Measurements from ENCODE around the gene KIAA1755.
A peak's percentile ranks its signal among the peaks of the same experiment; 100 is the strongest.

The KIAA1755 gene, protein sequence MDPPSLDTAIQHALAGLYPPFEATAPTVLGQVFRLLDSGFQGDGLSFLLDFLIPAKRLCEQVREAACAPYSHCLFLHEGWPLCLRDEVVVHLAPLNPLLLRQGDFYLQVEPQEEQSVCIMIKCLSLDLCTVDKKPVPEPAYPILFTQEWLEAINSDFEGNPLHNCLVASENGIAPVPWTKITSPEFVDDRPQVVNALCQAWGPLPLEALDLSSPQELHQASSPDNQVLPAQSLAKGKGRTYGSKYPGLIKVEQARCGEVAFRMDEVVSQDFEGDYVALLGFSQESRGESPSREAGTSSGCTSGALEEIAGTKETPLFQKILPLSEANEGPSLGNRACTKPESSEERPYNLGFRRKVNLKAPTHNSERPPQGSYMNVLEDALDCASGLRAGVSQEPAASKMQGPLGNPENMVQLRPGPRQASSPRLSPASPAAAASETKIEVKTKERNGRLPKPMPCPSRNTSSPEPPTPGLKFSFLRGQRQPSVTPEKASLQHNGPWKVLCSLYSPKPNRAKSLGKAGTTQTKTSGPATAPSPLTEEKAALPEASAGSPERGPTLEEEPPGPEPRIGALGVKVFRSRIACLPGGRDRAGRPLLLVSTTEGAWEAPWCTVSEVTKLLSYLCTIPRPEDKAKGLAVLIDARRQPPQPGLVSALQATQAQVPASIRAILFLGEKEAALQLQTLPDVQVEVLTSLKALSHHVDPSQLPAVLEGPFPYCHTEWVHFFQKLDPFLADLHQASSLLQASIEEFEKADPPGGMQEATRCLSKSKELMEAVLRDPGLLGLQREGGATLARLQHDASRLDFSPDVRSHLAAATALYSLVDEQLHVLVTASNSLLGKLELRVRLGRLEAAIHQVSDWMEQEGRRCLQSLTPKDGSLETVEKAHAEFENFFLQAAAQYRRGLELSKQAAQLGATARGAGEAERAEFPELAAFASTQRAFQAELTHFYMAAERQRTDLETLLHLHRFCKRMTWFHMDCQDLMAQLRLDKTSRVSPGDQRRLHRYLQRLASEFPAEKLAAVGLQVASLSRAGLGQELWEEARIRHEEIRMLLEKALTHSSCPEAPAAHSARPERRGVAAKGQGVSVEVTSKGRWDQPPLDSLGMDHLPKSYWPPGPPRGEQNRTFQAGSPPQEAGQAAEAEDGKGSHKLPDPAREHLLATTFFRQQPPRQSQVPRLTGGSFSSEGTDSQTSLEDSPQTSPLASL

DNA sequence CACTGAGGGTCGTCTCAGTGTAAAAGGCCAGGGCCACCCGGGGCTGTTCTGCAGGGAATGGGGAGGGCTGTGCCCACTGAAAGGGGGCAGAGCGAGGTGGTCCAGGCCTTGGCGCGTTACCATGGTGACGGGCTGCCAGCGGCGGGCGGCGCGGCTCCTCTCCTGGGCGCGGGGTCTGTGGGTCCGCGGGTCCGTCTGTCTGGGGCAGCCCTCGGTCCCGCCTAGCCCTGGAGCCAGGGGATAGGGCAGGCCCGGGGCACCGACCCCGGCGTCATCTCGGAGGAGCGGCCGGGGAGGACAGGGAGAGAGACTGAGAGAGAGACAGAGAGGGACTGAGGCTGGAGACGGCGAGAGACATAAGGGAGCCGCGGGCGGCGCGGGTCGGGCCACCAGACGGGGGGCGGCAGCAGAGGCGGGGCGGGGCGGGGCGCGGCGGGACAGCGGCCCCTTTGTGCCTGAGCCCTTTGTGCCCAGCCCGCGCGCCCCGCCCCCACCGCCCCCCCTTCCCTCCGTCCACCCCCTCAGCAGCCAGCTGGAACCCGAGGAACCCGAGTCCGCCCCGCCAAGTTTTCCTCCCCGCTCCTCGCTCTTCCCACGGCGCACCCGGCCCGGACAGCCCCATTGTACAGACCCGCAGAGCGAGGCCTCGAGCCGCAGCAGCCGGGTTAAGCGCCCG, at the start of gene KIAA1755:
TSS of gene KIAA1755 (minus strand) at position 358 of the 676 bp plus-strand sequence. CDS start at position 123, 235 bp downstream.
- peak; percentile 58 to 95 (median 67) for DNase-seq
- intact Hi-C loops (cut with DNase I), result loop anchor here (2.0 kb wide), 1 partner anchor 26 kb away; no protein-coding TSS in a partner anchor

DNA sequence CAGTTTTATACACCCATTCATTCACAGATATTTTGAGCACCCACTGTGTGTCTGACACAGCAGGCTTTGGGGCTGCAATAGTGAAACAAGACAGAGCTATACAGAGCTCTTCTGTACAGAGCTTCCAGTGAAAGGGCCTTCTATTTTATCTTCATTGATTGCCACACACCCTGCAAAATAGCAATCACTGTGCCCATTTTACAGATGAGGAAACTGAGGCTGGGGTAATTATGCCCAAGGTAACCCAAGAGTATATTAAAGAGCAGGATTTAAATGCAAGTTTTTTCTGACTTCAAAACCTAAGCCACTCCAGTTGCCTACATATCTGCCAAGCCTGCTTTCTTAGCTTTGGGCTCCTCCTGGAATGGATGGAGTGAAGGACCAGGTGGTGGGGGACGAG, 47.9 kb upstream of the KIAA1755 start:
- intact Hi-C loops (cut with DNase I), result no loop called here
- DNase-seq, result no peak

DNA sequence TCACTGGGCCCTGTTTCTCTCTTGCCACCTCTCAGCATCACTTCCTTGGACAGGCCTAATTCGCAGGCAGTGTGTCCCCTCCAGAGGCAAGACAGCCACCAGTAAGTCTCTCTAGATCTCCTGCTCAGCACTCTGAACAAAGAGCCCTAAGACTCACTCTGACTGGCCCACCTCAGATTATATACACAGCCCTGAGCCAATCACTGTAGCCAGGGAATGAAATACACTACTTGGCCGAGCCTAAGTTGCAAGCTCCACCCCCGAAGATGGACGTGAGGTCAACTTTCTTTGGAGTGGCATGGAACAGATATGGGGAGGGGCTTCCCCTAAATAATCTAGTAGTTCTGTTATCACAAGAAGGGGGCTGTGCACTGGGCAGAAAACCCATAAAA, 47.5 kb upstream of the KIAA1755 start:
- intact Hi-C loops (cut with DNase I), result no loop called here
- peak in 1 of 10 donors; percentile 29 for DNase-seq

DNA sequence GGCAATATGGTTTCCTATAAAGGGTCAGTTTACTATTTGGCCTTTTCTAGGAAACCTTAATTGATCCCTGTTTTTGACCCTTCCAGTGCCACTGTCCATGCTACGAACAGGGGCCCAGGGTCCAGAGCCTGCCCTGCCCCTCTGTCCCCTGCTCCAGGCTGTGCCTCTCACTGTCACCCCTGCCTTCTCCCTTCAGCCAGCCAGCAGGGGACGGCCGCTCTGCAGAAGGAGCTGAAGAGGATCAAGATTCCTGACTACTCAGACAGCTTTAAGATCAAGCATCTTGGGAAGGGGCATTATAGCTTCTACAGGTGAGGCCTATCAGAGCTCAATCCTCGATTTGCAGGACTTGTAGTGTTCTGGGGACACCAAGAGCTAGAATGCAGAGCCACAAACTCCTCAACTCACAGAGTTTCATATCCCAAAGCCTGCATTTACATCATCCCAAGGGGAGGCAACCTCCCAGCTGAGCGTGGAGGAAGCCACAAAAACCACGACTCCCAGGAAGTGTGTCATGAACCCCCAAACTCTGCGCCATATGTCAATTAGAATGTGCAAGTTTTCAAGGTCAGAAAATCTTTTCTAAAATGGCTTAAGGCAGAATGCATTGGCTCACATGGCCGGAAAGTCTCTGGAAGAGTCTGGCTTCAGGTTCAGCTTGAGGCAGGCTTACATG, 47.0 kb upstream of the KIAA1755 start:
- intact Hi-C loops (cut with DNase I), result no loop called here
- peak in 1 of 10 donors; percentile 67 for DNase-seq

DNA sequence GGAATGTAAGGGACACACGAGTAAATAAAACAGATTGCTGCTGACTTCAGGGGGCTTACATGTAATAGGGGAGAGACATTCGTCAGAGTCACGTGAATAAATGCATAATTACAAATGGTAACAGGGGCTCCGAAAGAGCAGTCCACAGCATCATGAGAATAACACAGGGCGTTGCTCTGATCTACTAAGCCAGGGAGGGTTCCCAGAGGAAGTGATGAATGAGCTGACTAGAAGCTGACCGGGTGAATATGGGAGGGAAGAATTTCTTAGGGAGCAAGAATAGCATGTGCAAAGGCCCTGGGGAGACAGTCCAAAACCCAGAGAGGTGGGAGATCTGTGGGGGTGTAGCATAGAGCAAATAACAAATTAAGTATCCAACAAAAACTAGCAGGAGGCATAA, 45.8 kb upstream of the KIAA1755 start:
- DNase-seq, result peak in 1 of 10 donors; percentile 37
- intact Hi-C loops (cut with DNase I), result no loop called here

DNA sequence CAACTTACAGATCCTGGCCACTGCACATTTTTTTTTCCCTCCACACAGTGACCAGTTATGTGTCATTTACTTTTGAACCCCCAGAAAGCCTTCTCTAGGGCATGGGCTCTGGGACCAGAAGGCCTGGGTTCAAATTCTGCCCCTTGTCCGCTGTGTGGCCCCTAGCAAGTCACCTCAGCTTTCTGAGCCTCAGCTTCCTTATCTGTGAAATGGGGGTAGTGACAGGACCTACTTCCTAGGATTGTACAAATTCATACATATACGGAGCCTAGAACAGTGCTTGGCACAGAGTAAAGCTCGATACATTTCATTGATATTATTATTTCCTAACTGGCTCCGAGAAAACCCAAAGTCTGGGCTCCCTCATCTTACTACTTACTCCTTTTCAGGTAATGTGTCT, 45.0 kb upstream of the KIAA1755 start:
- intact Hi-C loops (cut with DNase I), result no loop called here
- peak in 1 of 10 donors; percentile 35 for DNase-seq

DNA sequence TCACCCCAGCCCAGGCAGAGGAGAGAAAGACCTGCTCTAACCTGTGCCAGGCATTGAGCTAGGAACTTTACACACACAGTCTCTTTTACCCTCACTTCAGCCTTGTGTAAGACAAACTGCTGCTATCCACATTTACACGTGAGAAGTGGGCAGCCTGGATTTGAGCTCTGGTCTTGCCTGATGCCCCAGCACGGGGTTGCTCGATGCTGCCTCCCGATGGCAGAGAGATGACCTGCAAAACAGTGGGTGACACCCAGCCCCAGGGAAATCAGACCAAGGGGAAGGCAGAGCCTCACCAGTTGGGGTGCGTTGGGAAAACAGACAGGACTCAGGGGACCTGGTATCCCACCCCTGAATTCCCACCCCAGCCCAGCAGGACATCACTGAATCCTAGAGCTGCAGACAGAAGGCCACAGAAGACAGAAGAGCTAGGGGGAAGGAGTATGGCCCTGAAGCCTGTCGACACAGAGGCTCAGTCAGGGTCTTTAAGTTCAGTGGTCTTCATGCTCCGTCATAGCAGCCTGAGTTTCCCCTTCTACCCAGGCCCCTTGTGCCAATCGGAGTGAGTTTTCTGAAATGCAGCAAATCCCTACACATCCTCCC, 44.4 kb upstream of the KIAA1755 start:
- intact Hi-C loops (cut with DNase I), result no loop called here
- peak in 7 of 10 donors; percentile 32 to 91 (median 55) for DNase-seq

DNA sequence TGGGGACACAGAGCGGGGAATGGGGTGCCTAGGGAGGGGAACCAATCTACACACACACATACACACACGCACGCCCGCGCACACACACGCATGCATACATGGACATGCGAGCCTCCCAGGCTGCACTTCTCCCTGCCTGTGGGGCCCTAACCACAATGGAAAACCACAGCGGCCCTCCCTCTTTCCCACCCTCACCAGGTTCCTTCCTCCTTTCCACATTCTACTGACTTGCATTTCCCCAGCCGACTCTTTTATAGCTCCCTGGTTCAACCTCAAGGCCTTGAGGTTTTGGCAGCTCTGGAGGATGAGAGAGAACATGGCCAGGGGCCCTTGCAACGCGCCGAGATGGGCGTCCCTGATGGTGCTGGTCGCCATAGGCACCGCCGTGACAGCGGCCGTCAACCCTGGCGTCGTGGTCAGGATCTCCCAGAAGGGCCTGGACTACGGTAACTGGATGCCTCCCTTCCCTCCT, 43.4 kb upstream of the KIAA1755 start, which contains the start of gene BPI:
TSS of gene BPI (plus strand) at position 249 of the 472 bp plus-strand sequence. CDS start at position 317, 68 bp downstream.
- peak in 3 of 10 donors; percentile 11 to 74 (median 16) for DNase-seq
- intact Hi-C loops (cut with DNase I), result no loop called here

DNA sequence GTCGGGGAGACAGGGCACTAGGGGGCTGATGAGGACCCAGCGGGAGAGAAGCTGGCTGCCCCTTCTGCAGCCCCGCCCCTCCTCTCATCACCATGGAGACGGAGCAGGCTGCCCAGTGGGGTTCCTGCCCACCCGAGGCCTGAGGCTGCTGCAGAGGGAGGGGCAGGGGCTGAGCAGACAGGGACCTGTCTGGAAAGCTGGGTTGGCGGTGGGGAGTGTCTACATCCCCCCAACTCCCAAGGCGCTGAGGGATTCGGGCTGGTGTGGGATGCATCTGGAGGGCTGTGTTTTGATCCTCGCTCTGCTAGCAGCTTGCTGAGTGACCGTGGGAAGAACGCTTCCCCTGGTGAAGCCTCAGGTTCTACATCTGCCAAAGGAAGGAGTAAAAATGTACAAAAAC, 42.3 kb upstream of the KIAA1755 start:
- peak in 1 of 10 donors; percentile 84 for DNase-seq
- intact Hi-C loops (cut with DNase I), result no loop called here

DNA sequence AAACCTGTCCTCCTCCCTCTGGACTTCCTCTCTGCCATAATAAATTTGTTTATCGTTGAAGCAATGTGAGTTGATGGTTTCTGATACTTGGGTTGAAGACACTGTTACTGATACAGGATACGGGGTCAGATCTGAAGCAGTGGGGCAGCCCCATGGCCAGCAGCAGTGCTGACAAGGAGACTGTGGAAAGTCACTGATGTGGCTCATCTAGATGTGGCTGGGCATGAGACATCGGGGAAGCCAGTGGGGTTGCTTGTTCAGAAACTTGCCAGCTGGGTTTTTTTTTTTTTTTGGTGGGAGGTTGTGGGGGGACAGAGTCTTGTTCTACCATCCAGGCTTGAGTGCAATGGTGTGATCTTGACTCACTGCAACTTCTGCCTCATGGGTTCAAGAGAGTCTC, 40.8 kb upstream of the KIAA1755 start:
- intact Hi-C loops (cut with DNase I), result no loop called here
- DNase-seq, result peak in 1 of 10 donors; percentile 50

DNA sequence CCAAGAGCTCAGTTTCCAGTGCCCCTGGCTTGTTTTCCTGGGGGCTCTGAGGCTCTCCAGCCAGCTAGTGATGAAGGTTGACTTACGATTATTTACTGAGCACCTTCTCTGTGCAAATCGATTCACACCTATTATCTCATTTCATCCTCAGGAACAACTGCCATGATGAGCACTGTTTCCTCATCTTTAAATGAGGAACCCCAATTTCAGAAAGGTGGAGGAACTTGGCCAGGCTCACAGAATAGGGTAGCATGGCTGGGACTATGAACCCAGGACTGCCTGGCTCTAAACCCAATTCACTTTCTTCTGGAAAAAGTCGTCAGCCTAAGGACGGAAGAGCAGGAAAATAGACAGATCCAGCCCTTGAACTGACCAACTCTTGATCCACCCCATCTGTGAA, 39.9 kb upstream of the KIAA1755 start:
- no peak for DNase-seq
- intact Hi-C loops (cut with DNase I), result no loop called here

DNA sequence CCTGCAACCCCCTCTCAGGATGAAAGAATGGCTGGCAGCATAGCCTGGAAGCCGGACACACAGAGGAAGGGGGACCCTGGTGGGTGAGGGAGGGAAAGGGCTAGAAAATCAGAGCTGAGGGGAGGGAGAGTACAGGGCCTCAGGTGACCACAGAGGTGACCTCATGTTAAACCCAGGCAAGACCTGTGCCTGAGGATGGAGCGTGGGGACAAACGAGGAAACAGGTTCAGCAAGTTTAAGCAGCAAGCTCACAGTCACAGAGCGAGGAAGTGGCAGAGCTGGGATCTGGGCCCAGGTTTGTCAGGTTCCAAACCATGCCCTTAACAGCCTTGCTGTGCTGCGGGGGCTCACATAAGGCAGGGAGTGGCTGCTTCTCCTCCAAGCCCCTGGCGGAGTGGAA, 39.4 kb upstream of the KIAA1755 start:
- DNase-seq, result no peak
- intact Hi-C loops (cut with DNase I), result no loop called here

DNA sequence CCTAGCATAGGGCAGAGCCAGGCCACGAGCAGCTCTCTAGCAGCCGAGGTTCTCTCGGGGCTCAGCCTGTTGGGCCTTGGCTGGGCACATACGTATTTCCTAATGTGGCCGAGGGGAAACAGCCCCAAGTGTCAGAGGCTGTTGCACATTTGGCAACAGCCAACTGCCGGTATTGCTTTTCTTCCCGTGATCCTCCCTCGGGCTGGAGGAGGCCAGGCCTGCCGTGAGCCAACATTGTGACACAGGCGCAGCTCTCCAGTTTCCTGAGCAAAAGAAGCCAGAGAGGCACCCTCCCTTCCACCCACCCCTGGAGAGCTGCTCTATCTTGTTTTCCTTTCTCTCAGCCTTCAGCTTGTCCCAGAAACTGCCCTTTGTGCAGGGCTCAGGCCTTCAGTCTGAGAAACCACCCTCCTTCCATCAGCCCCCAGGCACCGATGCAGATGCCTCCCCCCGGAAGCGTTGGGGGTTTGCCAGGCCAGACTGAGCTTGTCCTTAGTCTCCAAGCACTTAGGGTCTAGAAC, 38.3 kb upstream of the KIAA1755 start:
- DNase-seq, result peak in 6 of 10 donors; percentile 24 to 89 (median 37)
- intact Hi-C loops (cut with DNase I), result no loop called here

DNA sequence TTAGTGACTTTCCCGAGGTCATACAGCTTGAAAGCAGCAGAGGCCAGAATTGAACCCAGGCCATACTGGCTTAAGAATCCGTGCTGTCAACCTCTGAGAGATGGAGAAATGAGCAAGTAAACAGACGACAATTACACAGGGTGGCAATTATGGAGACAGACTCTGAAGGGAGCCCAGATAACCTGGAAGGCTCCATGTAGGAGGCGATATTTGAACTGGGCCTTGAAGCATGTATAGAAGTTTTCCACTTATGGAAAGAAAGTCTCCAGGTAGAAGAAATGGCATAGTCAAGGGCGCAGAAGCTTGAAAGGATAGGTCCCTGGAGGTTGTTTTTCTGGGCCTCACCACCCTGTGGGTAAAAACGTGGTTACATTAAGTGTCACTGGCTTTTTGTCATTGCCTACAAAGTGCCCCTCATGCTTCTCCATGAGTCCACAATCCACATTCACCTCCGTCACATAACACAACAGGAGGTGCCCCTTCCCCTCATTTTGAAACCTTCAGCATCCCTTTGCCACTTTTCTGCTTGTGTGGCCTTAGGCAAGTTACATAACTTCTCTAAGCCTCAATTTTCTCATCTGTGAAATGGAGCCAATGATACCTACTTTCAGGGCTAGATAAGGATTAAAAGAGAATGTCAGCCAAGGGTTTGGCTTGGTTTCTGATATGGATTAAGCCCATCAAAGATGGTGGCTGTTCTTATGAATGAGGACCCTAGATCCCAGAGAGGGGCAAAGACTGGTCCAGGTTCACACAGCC, 37.6 kb upstream of the KIAA1755 start:
- intact Hi-C loops (cut with DNase I), result no loop called here
- peak in 1 of 10 donors; percentile 2 for DNase-seq

DNA sequence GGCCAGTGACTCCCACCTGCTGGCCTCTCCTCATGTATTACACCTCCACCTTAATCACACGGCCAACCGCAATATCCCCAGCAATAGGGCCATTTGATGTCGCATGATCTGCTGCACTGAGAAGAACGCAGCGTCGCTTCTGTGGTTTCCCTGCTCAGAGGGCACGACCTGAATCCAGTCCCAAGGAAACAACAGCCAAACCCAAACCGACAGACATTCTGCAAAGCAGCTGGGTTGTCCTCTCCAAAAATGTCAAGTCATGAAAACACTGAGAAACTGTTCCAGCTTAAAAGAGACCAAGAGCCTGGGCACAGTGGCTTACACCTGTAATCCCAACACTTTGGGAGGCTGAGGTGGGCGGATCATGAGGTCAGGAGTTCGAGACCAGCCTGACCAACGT, 35.9 kb upstream of the KIAA1755 start:
- DNase-seq, result peak in 1 of 10 donors; percentile 58
- intact Hi-C loops (cut with DNase I), result no loop called here

DNA sequence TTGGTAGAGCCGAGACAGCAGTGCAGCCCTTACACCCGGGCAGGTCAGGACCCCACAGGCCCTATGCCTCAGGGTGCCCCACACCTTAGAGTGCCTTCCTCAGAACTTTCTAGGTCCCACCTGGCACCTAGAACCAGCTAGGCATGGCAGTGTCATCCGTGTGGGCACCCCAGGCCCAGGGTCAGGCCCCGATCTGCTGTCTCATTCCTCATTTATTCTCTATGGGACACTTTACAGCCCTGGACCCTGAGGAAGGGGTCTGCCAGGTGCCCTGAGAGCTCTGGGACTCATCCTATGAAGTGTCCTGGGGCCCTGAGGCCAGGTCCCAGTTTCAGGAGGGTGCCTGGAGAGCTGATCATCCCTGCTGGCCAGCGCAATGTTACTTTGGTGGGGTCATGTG, 35.3 kb upstream of the KIAA1755 start:
- intact Hi-C loops (cut with DNase I), result no loop called here
- peak in 1 of 10 donors; percentile 69 for DNase-seq

DNA sequence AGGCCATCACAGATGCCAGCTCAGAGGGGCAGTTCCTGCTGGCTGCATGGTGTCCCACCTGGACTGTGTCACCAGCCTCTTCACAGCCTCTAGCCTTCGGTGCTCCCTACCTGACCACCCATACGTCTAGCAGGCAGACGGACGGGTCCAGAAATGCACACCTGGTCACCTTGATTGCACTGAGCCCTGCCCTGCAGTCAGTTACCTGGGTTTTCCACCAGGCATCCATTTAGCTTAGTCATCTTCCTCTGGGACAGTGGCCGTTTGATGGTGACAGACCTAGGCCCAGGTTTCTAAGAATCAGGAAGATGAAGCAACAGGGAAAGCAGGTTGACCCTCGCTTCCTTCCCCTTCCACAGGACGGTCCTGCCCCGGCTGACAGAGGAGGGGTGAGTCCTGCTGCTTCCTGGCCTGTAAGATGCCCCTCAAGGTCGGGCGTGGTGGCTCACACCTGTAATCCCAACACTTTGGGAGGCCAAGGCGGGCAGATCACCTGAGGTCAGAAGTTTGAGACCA, 33.6 kb upstream of the KIAA1755 start:
- intact Hi-C loops (cut with DNase I), result no loop called here

More for the DNA sequence above, 33.6 kb upstream of the KIAA1755 start:
- DNase-seq, result peak in 1 of 10 donors; percentile 43

Data from posterior cingulate gyrus (tissue), 11 donors.